ENCODE data around the gene PSMD14. TPM values are rescaled to one million over a fixed set of nuclear protein-coding genes. Genes with fewer than 3 reads are reported as not detected.
A peak's percentile ranks its signal among the peaks of the same experiment; 100 is the strongest.
"Not testable (repeated sequence)": the region's sequence is repeated elsewhere in the genome, so short reads cannot be mapped to it uniquely, and the experiment has no call there.

Gene PSMD14
- total RNA-seq, 1 donor from 2014 or later, result 70.6 TPM

DNA sequence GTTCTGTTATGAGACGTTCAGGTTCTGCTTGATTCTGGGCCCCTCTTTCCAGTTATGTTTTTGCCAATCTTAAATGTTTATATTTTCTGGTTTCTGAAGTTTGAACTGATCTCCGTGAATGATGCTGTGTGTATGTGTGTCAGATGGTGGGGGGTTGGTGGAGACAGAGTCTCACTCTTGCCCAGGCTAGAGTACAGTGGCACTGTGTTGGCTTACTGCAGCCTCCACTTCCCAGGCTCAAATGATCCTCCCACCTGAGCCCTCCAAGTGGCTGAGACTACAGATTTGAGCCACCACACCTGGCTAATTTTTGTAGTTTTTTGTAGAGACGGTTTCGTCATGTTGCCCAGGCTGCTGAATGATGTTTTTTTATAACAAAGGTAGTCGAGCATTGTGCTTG lies 45.9 kb downstream of the PSMD14 start:
- Mint-ChIP-seq H3K27me3 (ENCODE audit: unreplicated experiment) (no peaks in the 10 kb centered on the region), H3K4me1 (ENCODE audit: low read depth, unreplicated experiment) (peaks cover 23% of the 10 kb centered on the region), H3K27ac (ENCODE audit: unreplicated experiment) (no peak overlapping the region), H3K4me3 (ENCODE audit: unreplicated experiment) (no peak overlapping the region), H3K9me3 (ENCODE audit: unreplicated experiment) (no peaks in the 10 kb centered on the region), H3K36me3 (ENCODE audit: unreplicated experiment) (no peaks in the 10 kb centered on the region)
- no peak for DNase-seq
- TF ChIP-seq, protein P1, sequence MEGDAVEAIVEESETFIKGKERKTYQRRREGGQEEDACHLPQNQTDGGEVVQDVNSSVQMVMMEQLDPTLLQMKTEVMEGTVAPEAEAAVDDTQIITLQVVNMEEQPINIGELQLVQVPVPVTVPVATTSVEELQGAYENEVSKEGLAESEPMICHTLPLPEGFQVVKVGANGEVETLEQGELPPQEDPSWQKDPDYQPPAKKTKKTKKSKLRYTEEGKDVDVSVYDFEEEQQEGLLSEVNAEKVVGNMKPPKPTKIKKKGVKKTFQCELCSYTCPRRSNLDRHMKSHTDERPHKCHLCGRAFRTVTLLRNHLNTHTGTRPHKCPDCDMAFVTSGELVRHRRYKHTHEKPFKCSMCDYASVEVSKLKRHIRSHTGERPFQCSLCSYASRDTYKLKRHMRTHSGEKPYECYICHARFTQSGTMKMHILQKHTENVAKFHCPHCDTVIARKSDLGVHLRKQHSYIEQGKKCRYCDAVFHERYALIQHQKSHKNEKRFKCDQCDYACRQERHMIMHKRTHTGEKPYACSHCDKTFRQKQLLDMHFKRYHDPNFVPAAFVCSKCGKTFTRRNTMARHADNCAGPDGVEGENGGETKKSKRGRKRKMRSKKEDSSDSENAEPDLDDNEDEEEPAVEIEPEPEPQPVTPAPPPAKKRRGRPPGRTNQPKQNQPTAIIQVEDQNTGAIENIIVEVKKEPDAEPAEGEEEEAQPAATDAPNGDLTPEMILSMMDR (IDR thresholded peaks at IDR 0.05; ENCODE audit: partially characterized antibody, unreplicated experiment), result no peak

- Mint-ChIP-seq H3K4me3 (ENCODE audit: unreplicated experiment) (no peak overlapping the region), H3K9me3 (ENCODE audit: unreplicated experiment) (no peaks in the 10 kb centered on the region), H3K27me3 (ENCODE audit: unreplicated experiment) (no peaks in the 10 kb centered on the region), H3K4me1 (ENCODE audit: low read depth, unreplicated experiment) (peaks cover 17% of the 10 kb centered on the region), H3K36me3 (ENCODE audit: unreplicated experiment) (no peaks in the 10 kb centered on the region), H3K27ac (ENCODE audit: unreplicated experiment) (no peak overlapping the region)
- DNase-seq, result no peak
- TF ChIP-seq, protein P1 (IDR thresholded peaks at IDR 0.05; ENCODE audit: partially characterized antibody, unreplicated experiment), result no peak
These were observed 46.9 kb downstream of the PSMD14 start for GRCh38 chr2:161355106-161355505.

DNA sequence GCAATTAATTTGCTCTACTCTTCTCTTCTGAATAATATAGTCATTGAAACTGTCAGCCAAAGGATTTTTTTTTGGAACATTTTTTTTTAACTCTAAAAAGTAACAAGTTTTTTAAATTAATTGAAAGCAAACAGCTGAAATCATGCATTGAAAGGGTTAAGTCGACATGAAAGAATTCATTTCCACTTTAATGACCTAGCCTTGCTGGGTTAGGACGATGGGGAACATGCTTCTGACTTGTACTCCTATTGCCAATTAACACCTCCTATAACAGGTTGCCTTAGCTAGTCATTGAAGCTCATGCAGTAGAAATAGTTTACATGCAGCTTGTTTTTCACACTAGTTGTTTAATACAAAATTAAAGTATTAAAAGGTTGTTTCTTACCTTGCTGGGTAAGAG lies 47.8 kb downstream of the PSMD14 start:
- TF ChIP-seq, protein P1 (IDR thresholded peaks at IDR 0.05; ENCODE audit: partially characterized antibody, unreplicated experiment), result no peak
- DNase-seq, result no peak
- H3K27me3 Mint-ChIP-seq (ENCODE audit: unreplicated experiment), result no peaks in the 10 kb centered on the region
- no peak overlapping the region for H3K4me3 Mint-ChIP-seq (ENCODE audit: unreplicated experiment)
- peaks cover 1% of the 10 kb centered on the region for H3K9me3 Mint-ChIP-seq (ENCODE audit: unreplicated experiment)
- peaks cover 15% of the 10 kb centered on the region for H3K4me1 Mint-ChIP-seq (ENCODE audit: low read depth, unreplicated experiment)
- H3K36me3 Mint-ChIP-seq (ENCODE audit: unreplicated experiment), result no peaks in the 10 kb centered on the region
- peak overlapping the region; percentile 43 for H3K27ac Mint-ChIP-seq (ENCODE audit: unreplicated experiment)

DNA sequence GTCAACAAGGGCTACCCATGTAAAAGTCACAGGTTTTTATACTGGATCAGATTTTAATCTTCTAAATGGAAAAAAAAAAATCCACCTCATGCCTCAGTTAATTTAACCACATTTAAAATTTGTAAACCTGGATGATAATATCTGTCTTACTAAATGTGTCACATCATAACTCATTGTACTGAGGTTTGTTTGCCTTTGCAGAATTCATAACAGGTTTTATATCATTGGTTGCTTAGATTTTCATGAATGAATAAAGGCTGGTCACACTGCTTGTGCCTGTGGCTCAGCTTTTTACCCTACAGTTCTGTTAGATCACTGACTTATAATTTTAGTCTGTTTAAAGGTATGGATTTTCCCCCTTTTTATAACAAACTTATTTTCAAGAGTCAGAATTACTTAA lies 48.9 kb downstream of the PSMD14 start:
- Mint-ChIP-seq H3K4me3 (ENCODE audit: unreplicated experiment) (no peak overlapping the region), H3K27me3 (ENCODE audit: unreplicated experiment) (no peaks in the 10 kb centered on the region), H3K27ac (ENCODE audit: unreplicated experiment) (no peak overlapping the region), H3K4me1 (ENCODE audit: low read depth, unreplicated experiment) (peaks cover 15% of the 10 kb centered on the region), H3K9me3 (ENCODE audit: unreplicated experiment) (peaks cover 1% of the 10 kb centered on the region), H3K36me3 (ENCODE audit: unreplicated experiment) (no peaks in the 10 kb centered on the region)
- TF ChIP-seq, protein P1 (IDR thresholded peaks at IDR 0.05; ENCODE audit: partially characterized antibody, unreplicated experiment), result no peak
- no peak for DNase-seq

DNA sequence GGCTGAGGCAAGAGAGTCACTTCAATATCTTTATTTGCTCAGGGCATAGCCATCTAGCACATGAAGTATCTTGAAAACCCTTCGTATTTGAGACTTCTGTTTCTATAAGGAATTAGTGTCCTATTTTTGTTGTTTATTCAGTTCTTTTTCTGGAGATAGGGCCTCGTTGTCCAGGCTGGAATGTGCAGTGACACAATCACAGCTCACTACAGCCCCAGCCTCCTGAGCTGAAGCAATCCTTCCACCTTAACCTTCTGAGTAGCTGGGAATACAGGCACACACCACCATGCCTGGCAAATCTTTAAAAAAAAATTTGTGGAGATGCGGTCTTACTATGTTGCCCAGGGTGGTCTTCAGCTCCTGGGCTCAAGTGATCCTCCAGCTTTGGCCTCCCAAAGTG lies 50.6 kb downstream of the PSMD14 start:
- peaks cover 1% of the 10 kb centered on the region for H3K9me3 Mint-ChIP-seq (ENCODE audit: unreplicated experiment)
- TF ChIP-seq, protein P1 (IDR thresholded peaks at IDR 0.05; ENCODE audit: partially characterized antibody, unreplicated experiment), result no peak

DNA sequence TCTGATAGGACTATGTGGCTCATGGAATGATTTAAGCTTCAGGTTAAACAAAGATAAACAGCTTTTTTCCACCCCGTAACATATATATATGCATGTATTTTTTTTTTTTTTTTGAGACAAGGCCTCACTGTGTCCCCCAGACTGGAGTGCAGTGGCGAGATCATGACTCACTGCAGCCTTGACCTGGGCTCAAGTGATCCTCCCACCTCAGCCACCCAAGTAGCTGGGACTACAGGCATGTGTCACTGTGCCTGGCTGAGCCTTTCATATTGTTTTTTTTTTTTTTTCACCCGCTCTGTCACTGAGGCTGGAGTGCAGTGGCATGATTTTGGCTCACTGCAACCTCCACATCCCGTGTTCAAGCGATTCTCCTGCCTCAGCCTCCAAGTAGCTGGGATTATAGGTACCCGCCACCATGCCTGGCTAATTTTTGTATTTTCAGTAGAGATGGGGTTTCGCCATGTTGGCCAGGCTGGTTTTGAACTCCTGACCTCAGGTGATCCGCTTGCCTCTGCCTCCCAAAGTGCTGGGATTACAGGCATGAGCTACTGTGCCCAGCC lies 52.0 kb downstream of the PSMD14 start:
- not testable (repeated sequence) for H3K4me3 Mint-ChIP-seq (ENCODE audit: unreplicated experiment); H3K36me3 Mint-ChIP-seq (ENCODE audit: unreplicated experiment)

More for the DNA sequence above, 50.6 kb downstream of the PSMD14 start:
- Mint-ChIP-seq H3K36me3 (ENCODE audit: unreplicated experiment) (peaks cover 9% of the 10 kb centered on the region), H3K27ac (ENCODE audit: unreplicated experiment) (no peak overlapping the region), H3K4me3 (ENCODE audit: unreplicated experiment) (no peak overlapping the region), H3K4me1 (ENCODE audit: low read depth, unreplicated experiment) (peaks cover 7% of the 10 kb centered on the region), H3K27me3 (ENCODE audit: unreplicated experiment) (no peaks in the 10 kb centered on the region)
- DNase-seq, result no peak

More for the DNA sequence above, 52.0 kb downstream of the PSMD14 start:
- H3K9me3 Mint-ChIP-seq (ENCODE audit: unreplicated experiment); H3K27ac Mint-ChIP-seq (ENCODE audit: unreplicated experiment); H3K27me3 Mint-ChIP-seq (ENCODE audit: unreplicated experiment); DNase-seq; H3K4me1 Mint-ChIP-seq (ENCODE audit: low read depth, unreplicated experiment): not testable (repeated sequence)

Data from glutamatergic neuron (in vitro differentiated cells).